ENCODE results near the gene PPFIA2. TPM values are rescaled to one million over a fixed set of nuclear protein-coding genes. Genes with fewer than 3 reads are reported as not detected.
"Not testable (repeated sequence)": the region's sequence is repeated elsewhere in the genome, so short reads cannot be mapped to it uniquely, and the experiment has no call there.

Gene PPFIA2
- total RNA-seq, 1 experiment from 2014 or later = not detected

DNA sequence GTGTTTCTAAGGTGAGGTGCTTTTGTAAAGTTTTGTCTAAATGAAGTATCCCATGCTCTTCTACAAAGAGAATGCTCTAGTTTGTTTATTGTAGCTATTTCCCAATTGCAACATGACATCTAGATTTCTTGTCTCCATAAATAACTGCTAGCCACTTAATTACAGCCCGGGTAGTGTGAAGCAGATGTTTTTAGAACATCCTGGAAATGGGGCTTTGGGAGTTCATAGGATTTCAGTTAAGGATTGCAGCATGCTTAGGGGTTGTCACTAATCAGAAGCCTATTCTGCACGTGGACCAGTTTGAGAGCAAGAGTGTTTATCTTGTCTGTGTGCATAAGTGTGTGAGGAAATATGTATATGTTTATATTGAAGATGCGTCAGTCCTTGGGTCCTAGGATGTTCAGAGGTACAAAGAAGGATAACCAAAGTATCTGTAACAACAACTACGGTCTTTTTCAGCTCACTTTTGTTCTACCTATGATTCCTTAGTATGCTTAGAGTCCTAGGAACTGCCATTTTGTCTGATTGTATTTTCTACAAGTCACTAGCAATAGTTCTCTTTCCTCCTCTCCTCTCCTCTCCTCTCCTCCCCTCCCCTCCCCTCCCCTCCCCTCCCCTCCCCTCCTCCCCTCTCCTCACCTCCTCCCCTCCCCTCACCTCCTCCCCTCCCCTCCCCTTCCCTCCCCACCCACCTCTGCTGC, 546.0 kb downstream of the PPFIA2 start:
- in situ Hi-C loops (cut with HindIII; ENCODE audit: low pct_unique_long_range_greater_than_20kb, low sequenced_read_pairs) = no loop called here
- DNase-seq (ENCODE audit: low read depth, low spot score) = no peak

GRCh38 chr12:81211306-81211705, 547.8 kb downstream of the PPFIA2 start:
- DNase-seq (ENCODE audit: low read depth, low spot score) = no peak
- in situ Hi-C loops (cut with HindIII; ENCODE audit: low pct_unique_long_range_greater_than_20kb, low sequenced_read_pairs) = no loop called here

GRCh38 chr12:81209772-81210225, 549.4 kb downstream of the PPFIA2 start:
- in situ Hi-C loops (cut with HindIII; ENCODE audit: low pct_unique_long_range_greater_than_20kb, low sequenced_read_pairs) = not testable (repeated sequence)
- peak; percentile 6 for DNase-seq (ENCODE audit: low read depth, low spot score)

- no peak for DNase-seq (ENCODE audit: low read depth, low spot score)
- in situ Hi-C loops (cut with HindIII; ENCODE audit: low pct_unique_long_range_greater_than_20kb, low sequenced_read_pairs) = no loop called here
Observed at GRCh38 chr12:81209012-81209411, 550.1 kb downstream of the PPFIA2 start.

DNA sequence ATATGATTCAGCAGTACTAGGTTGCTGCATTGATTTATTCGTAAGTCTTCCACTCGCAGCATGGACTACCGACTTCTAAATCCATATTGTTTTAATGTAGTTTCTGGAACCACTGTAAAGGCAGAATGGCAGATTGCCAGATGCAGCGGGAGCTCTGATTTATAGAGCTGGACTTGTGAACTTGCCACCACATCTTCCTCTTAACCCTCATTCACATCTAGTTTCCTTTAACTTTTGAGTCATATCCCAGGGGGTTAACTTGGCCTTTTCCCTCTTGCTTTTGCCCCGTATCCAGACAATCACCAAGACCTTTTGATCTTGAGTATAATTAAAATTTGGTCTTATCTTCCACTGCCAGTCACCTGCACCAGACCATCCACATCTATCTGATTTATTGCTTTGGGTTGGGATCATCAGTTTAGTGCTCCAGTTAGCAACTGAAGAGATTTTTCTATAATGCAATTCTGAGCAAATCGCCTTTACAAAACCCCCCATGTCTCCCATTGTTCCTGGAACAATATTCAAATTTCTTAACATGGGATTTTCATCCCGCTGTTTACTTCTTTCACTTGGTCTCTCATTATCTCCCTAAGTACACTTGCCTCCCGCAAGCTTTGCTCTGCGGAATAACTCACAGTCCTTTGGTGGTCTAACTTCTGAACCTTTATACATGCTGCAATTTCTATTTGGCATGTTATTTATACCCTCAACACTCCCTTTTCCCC, 550.8 kb downstream of the PPFIA2 start:
- DNase-seq (ENCODE audit: low read depth, low spot score) = no peak
- in situ Hi-C loops (cut with HindIII; ENCODE audit: low pct_unique_long_range_greater_than_20kb, low sequenced_read_pairs) = no loop called here

Data from SK-MEL-5 (cell line).